H9 (cell line): Measurements from ENCODE around the gene ABCA7. TPM values are rescaled to one million over a fixed set of nuclear protein-coding genes. Genes with fewer than 3 reads are reported as not detected.

Experiments used
- DNase-seq: peaks from one replicate; pipeline ENCODE4 v3.0.0-alpha.2; 2017
- H2AFZ ChIP-seq: one replicate; pipeline ENCODE4 v1.6.1; 2013; ENCODE audit warnings: mild to moderate bottlenecking, low read length, control low read depth, moderate library complexity
- H2AK5ac ChIP-seq: 2 replicates; pipeline ENCODE4 v1.6.1; 2013; ENCODE audit warnings: low read length, control low read depth, mixed read lengths; ENCODE audit not compliant: insufficient read length
- H2BK120ac ChIP-seq: one replicate; pipeline ENCODE4 v1.6.1; 2013; ENCODE audit warnings: low read depth, mild to moderate bottlenecking, low read length, control low read depth, inconsistent platforms; ENCODE audit not compliant: poor library complexity, severe bottlenecking
- H2BK12ac ChIP-seq: 2 replicates; pipeline ENCODE4 v1.6.1; 2013; ENCODE audit warnings: low read length, control low read depth, mixed read lengths, low read depth; ENCODE audit not compliant: insufficient read length
- H2BK15ac ChIP-seq: 2 replicates; pipeline ENCODE4 v1.6.1; 2013; ENCODE audit warnings: low read depth, low read length, control low read depth
- H2BK20ac ChIP-seq: one replicate; pipeline ENCODE4 v1.6.1; 2013; ENCODE audit warnings: low read depth, mild to moderate bottlenecking, low read length, control low read depth, inconsistent platforms; ENCODE audit not compliant: poor library complexity, severe bottlenecking
- H2BK5ac ChIP-seq: 2 replicates; pipeline ENCODE4 v1.6.1; 2013; ENCODE audit warnings: low read length, control low read depth, mixed read lengths; ENCODE audit not compliant: insufficient read length
- H3K14ac ChIP-seq: 2 replicates; pipeline ENCODE4 v1.6.1; 2013; ENCODE audit warnings: low read length, control low read depth; ENCODE audit not compliant: insufficient read depth
- H3K18ac ChIP-seq: 2 replicates; pipeline ENCODE4 v1.6.1; 2013; ENCODE audit warnings: low read depth, mild to moderate bottlenecking, mixed read lengths, low read length, control low read depth; ENCODE audit not compliant: insufficient read length
- H3K23ac ChIP-seq: 2 replicates; pipeline ENCODE4 v1.6.1; 2013; ENCODE audit warnings: low read length, control low read depth, mixed read lengths, low read depth; ENCODE audit not compliant: insufficient read length
- H3K23me2 ChIP-seq: 2 replicates; pipeline ENCODE4 v1.6.1; 2013; ENCODE audit warnings: low read depth, mild to moderate bottlenecking, mixed read lengths, low read length, control low read depth; ENCODE audit not compliant: insufficient read length, poor library complexity, severe bottlenecking
- H3K27ac ChIP-seq: 2 replicates; pipeline ENCODE4 v1.5.1; 2013; ENCODE audit warnings: low read length, control low read depth, mixed read lengths, low read depth; ENCODE audit not compliant: insufficient read length
- H3K27me3 ChIP-seq: 2 replicates; pipeline ENCODE4 v1.6.1; 2013; ENCODE audit warnings: low read length, control low read depth, inconsistent platforms; ENCODE audit not compliant: insufficient read depth
- H3K4ac ChIP-seq: 2 replicates; pipeline ENCODE4 v1.6.1; 2013; ENCODE audit warnings: low read depth, mild to moderate bottlenecking, control low read depth, inconsistent platforms, low read length, moderate library complexity
- H3K4me1 ChIP-seq: 2 replicates; pipeline ENCODE4 v1.6.1; 2013; ENCODE audit warnings: low read length, control low read depth, inconsistent platforms; ENCODE audit not compliant: insufficient read depth
- H3K4me2 ChIP-seq: 2 replicates; pipeline ENCODE4 v1.6.1; 2013; ENCODE audit warnings: low read length, control low read depth, mixed read lengths; ENCODE audit not compliant: insufficient read length, insufficient read depth
- H3K56ac ChIP-seq: 2 replicates; pipeline ENCODE4 v1.6.1; 2013; ENCODE audit warnings: low read depth, mild to moderate bottlenecking, mixed read lengths, low read length, control low read depth; ENCODE audit not compliant: insufficient read length
- H3K79me1 ChIP-seq: 2 replicates; pipeline ENCODE4 v1.6.1; 2013; ENCODE audit warnings: low read depth, mild to moderate bottlenecking, moderate library complexity, low read length, control low read depth, inconsistent platforms; ENCODE audit not compliant: insufficient read depth, poor library complexity, severe bottlenecking
- H3K79me2 ChIP-seq: 2 replicates; pipeline ENCODE4 v1.6.1; 2013; ENCODE audit warnings: low read length, control low read depth, inconsistent platforms; ENCODE audit not compliant: insufficient read depth
- H3K9ac ChIP-seq: 2 replicates; pipeline ENCODE4 v1.6.1; 2013; ENCODE audit warnings: low read length, control low read depth, mixed read lengths; ENCODE audit not compliant: insufficient read length; ENCODE audit errors: extremely low read depth
- H3K9me3 ChIP-seq: one replicate; pipeline ENCODE4 v1.6.1; 2013; ENCODE audit warnings: low read depth, low read length, inconsistent platforms; ENCODE audit not compliant: control insufficient read depth
- H3T11ph ChIP-seq: one replicate; pipeline ENCODE4 v1.6.1; 2013; ENCODE audit warnings: mild to moderate bottlenecking, low read length, control low read depth, inconsistent platforms
- H4K20me1 ChIP-seq: one replicate; pipeline ENCODE4 v1.6.1; 2013; ENCODE audit not compliant: control insufficient read depth, insufficient read length, insufficient read depth
- H4K5ac ChIP-seq: 2 replicates; pipeline ENCODE4 v1.6.1; 2013; ENCODE audit warnings: low read depth, mild to moderate bottlenecking, mixed read lengths, low read length, control low read depth; ENCODE audit not compliant: insufficient read length
- H4K8ac ChIP-seq: replicated peaks from 2 replicates; pipeline ENCODE4 v1.6.1; 2013; ENCODE audit warnings: low read length, control low read depth, mixed read lengths, low read depth; ENCODE audit not compliant: insufficient read length
- H4K91ac ChIP-seq: 2 replicates; pipeline ENCODE4 v1.6.1; 2013; ENCODE audit warnings: low read depth, mild to moderate bottlenecking, moderate library complexity, mixed read lengths, low read length, control low read depth; ENCODE audit not compliant: insufficient read length
- H3K27ac Mint-ChIP-seq, 3 experiments: 2 replicates in 2 of 3; 3 replicates in 1 of 3; pipeline ENCODE4 v1.8.0; 2020 to 2021; ENCODE audit warnings: mixed read lengths in 3 of 3, mild to moderate bottlenecking in 1 of 3, moderate library complexity in 1 of 3
- H3K27me3 Mint-ChIP-seq: 2 replicates; pipeline ENCODE4 v1.8.0; 2021; ENCODE audit warnings: low read depth, mild to moderate bottlenecking, moderate library complexity, mixed read lengths
- H3K36me3 Mint-ChIP-seq, 3 experiments: 2 replicates in 2 of 3; 3 replicates in 1 of 3; pipeline ENCODE4 v1.8.0; 2020 to 2021; ENCODE audit warnings: low read depth in 3 of 3, mixed read lengths in 3 of 3; ENCODE audit not compliant: insufficient read depth in 1 of 3
- H3K4me1 Mint-ChIP-seq, 2 experiments: 2 replicates each; pipeline ENCODE4 v1.8.0; 2020; ENCODE audit warnings: mixed read lengths in 2 of 2
- H3K4me3 Mint-ChIP-seq, 2 experiments: 2 replicates in 1 of 2; 3 replicates in 1 of 2; pipeline ENCODE4 v1.8.0; 2020 to 2021; ENCODE audit warnings: mild to moderate bottlenecking in 2 of 2, mixed read lengths in 2 of 2, moderate library complexity in 1 of 2
- H3K9me3 Mint-ChIP-seq, 2 experiments: 2 replicates in 1 of 2; 3 replicates in 1 of 2; pipeline ENCODE4 v1.8.0; 2020; ENCODE audit warnings: mild to moderate bottlenecking in 2 of 2, mixed read lengths in 2 of 2, moderate library complexity in 1 of 2
- CTCF ChIP-seq: fragments of 200-600 bp; sonication (generic); conservative IDR thresholded peaks from 3 replicates; pipeline ENCODE4 v1.8.0; 2021; ENCODE audit warnings: antibody characterized with exemption, mild to moderate bottlenecking
- WGBS: extraction: QIAGEN DNeasy Blood & Tissue Kit; methylation state at CpG from one replicate; pipeline ENCODE4 v1.1.7; 2013; ENCODE audit warnings: missing lambda C conversion rate, low lambda C conversion rate, mixed read lengths; ENCODE audit not compliant: insufficient read length; ENCODE audit errors: extremely low coverage; 5-methylcytosine and 5-hydroxymethylcytosine counted together
- total RNA-seq: library from RNA; stranded (reverse); gene quantifications from 2 replicates; pipeline ENCODE4 v1.2.1, GENCODE V29; 2021

Gene ABCA7
- total RNA-seq, 1 experiment from 2014 or later, result 34.6 TPM

- whole genome bisulfite sequencing, result no CpG with 5 or more reads among the region's 43 CpGs
- H3K4ac ChIP-seq, result no peak within 1 kb of the TSS
- peak within 1 kb of the TSS; percentile 42 for H3K4me2 ChIP-seq
- no peak within 1 kb of the TSS for H4K91ac ChIP-seq
- H2BK120ac ChIP-seq, result no peak within 1 kb of the TSS
- 0 out of 2 replicates have a peak, but pooled peaks cover 2% of the 10 kb centered on the region for H3K79me2 ChIP-seq
- H3T11ph ChIP-seq, result no peak within 1 kb of the TSS
- no peak within 1 kb of the TSS for H3K23ac ChIP-seq
- Mint-ChIP-seq H3K4me3 (peak within 1 kb of the TSS; percentile 45 to 78), H3K4me1 (peaks cover 5 to 10% of the 10 kb centered on the region in 2 experiments), H3K27me3 (peaks cover 50% of the 10 kb centered on the region), H3K27ac (no peak within 1 kb of the TSS), H3K36me3 (peaks cover 0 to 1% (median 0%) of the 10 kb centered on the region in 3 experiments; a peak in 3 of 7 replicates), H3K9me3 (no peaks in the 10 kb centered on the region; a peak in 1 of 5 replicates)
- H2BK12ac ChIP-seq, result no peak within 1 kb of the TSS
- H3K4me1 ChIP-seq, result no peaks in the 10 kb centered on the region
- H3K27me3 ChIP-seq, result peaks cover 10% of the 10 kb centered on the region
- no peak within 1 kb of the TSS for H2AFZ ChIP-seq
- no peak within 1 kb of the TSS for H3K56ac ChIP-seq
- no peak within 1 kb of the TSS for H2AK5ac ChIP-seq
- H4K8ac ChIP-seq, result no peak within 1 kb of the TSS
- no peaks in the 10 kb centered on the region for H3K79me1 ChIP-seq
- no peak within 1 kb of the TSS for H2BK5ac ChIP-seq
- no peak within 1 kb of the TSS for H3K9ac ChIP-seq
- H3K27ac ChIP-seq, result no peak within 1 kb of the TSS
- H3K23me2 ChIP-seq, result peaks cover 10% of the 10 kb centered on the region
- no peak within 1 kb of the TSS for H3K18ac ChIP-seq
- no peaks in the 10 kb centered on the region for H3K9me3 ChIP-seq
- peaks cover 4% of the 10 kb centered on the region for H4K20me1 ChIP-seq
- H3K14ac ChIP-seq, result no peak within 1 kb of the TSS
- H2BK15ac ChIP-seq, result no peak within 1 kb of the TSS
- DNase-seq, result peak; percentile 86
- no peak within 1 kb of the TSS for H2BK20ac ChIP-seq
- H4K5ac ChIP-seq, result no peak within 1 kb of the TSS
- peak; percentile 88 for TF ChIP-seq CTCF
These were observed 39.8 kb upstream of the ABCA7 start, which contains the start of gene GRIN3B for GRCh38 chr19:1000095-1000494. TSS of gene GRIN3B (plus strand) at chr19:1000419. CDS start at chr19:1000438, 19 bp downstream.
